ENCODE measurements around the gene ARAP3. TPM values are rescaled to one million over a fixed set of nuclear protein-coding genes. Genes with fewer than 3 reads are reported as not detected.

Gene ARAP3
- total and polyA plus RNA-seq, 9 of the 15 experiments (the other 6 are each of a cell fraction or from before 2014, with no cell fraction given): 0.83 to 25.7 (median 6.4) TPM

DNA sequence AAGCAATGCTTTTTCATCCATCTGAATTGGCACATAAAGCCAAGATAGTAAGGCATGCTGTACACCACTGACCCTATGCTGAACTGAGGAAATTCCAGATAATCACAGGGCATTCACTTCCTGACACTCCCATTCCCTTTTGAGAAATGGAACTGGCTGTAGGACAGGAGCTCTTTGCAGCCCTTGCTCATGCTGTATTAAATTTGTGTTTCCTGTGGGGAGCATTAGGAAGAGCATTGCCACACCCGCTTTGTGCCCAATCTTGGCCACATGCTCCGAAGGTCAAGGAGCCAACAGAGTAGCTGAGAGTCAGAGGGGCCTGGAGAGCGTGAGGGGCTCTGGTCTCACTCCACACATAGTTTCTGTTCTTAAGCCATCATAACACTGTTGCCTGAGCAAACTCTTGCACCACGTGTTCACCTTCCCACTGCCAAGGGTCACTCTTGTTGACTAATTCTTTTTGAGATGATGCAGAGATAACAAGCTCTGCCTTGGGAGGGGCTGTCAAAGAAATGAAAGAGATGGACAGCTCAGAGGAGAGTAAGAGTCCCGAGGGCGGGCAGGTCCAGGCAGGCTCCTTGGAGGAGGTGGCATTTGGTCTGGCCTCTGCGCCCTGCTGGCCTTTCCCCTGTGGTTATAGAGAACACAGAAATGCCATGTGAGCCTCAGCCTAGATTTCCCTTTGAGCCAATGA lies 31.7 kb upstream of the ARAP3 start:
- intact Hi-C loops (cut with micrococcal nuclease) (no loop called here), in situ Hi-C loops (cut with MboI) (no loop called here)
- no peak overlapping the region for H3K4me2 ChIP-seq (ENCODE audit: insufficient read depth, low read length)
- peaks cover 8 to 51% of the 10 kb centered on the region in 2 experiments; a peak in 3 of 5 replicates for H3K27me3 ChIP-seq (ENCODE audit: control insufficient read depth in 2 of 2, insufficient read depth in 2 of 2, low read length in 2 of 2)
- no peaks in the 10 kb centered on the region; a peak in 1 of 5 replicates for H3K4me1 ChIP-seq (replicated peaks in 1 of 2; ENCODE audit: control insufficient read depth in 2 of 2, insufficient read depth in 2 of 2, low read length in 2 of 2)
- CTCF ChIA-PET (ENCODE audit: low intra/inter-chr PET ratio): no interaction called here
- H2AFZ ChIP-seq (ENCODE audit: low read depth, low read length): no peak overlapping the region
- no peak overlapping the region for H3K27ac ChIP-seq (ENCODE audit: extremely low read depth, low read depth, low read length)
- no TSS peak for BruUV-seq (replicated peaks)
- POLR2A ChIA-PET: interaction anchor here (0.6 to 1.4 kb wide), 2 partner anchors 9 to 20 kb away, joined by 3 to 4 read pairs; no protein-coding TSS in a partner anchor
- H3K9me3 ChIP-seq (replicated peaks; ENCODE audit: control insufficient read depth, insufficient read depth, low read depth, low read length): no peaks in the 10 kb centered on the region
- WGBS (ENCODE audit: insufficient coverage, low coverage, missing lambda C conversion rate): 2% methylated on average over 7 of the region's 7 CpGs
- no peaks in the 10 kb centered on the region; the same call in 1 of the 2 replicates for H4K20me1 ChIP-seq (replicated peaks; ENCODE audit: control insufficient read depth, insufficient read depth, low read length)
- no peak overlapping the region for H3K4me3 ChIP-seq
- H3K9me1 ChIP-seq (ENCODE audit: control insufficient read depth, insufficient read depth, low read length): no peaks in the 10 kb centered on the region
- no peak overlapping the region for H3K9ac ChIP-seq (ENCODE audit: insufficient read depth in 1 of 2, low read depth in 2 of 2, low read length in 2 of 2)
- FAIRE-seq: no peak
- peak; percentile 50 for ATAC-seq
- no peak for DNase-seq (ENCODE audit: extremely low read depth in 1 of 4, low spot score in 3 of 4)
- H3K79me2 ChIP-seq (ENCODE audit: control insufficient read depth, insufficient read depth, low read length): no peaks in the 10 kb centered on the region
- no peaks in the 10 kb centered on the region for H3K36me3 ChIP-seq (ENCODE audit: control insufficient read depth, insufficient read depth, low read length)
- 0 out of 4 replicates have a peak, but pooled peaks of 1 of the 2 experiments have one; percentile 29 for TF ChIP-seq FOXA3 (CRISPR knock-in tag; conservative IDR thresholded peaks at IDR 0.05 in 1 of 2, IDR thresholded peaks at IDR 0.05 in 1 of 2)
- TF ChIP-seq CBX2 (IDR thresholded peaks at IDR 0.05; ENCODE audit: insufficient read depth, low read length, poor library complexity, severe bottlenecking): no peak
- no peak for TF ChIP-seq HLTF (IDR thresholded peaks at IDR 0.05)
- no peak for TF ChIP-seq PHB2 (IDR thresholded peaks at IDR 0.05; ENCODE audit: low read depth)
- TF ChIP-seq, protein P1, sequence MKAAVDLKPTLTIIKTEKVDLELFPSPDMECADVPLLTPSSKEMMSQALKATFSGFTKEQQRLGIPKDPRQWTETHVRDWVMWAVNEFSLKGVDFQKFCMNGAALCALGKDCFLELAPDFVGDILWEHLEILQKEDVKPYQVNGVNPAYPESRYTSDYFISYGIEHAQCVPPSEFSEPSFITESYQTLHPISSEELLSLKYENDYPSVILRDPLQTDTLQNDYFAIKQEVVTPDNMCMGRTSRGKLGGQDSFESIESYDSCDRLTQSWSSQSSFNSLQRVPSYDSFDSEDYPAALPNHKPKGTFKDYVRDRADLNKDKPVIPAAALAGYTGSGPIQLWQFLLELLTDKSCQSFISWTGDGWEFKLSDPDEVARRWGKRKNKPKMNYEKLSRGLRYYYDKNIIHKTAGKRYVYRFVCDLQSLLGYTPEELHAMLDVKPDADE (conservative IDR thresholded peaks at IDR 0.05; ENCODE audit: control insufficient read depth, low read depth, low read length): no peak
- no peak for TF ChIP-seq ZNF764 (CRISPR knock-in tag; IDR thresholded peaks at IDR 0.05; ENCODE audit: low read depth)
- TF ChIP-seq GATA2 (CRISPR knock-in tag; IDR thresholded peaks at IDR 0.05): peak; percentile 38; the same call in 1 of the 2 replicates
- TF ChIP-seq MAFK (IDR thresholded peaks at IDR 0.05; ENCODE audit: low read length): no peak
- no peak for TF ChIP-seq MYNN (IDR thresholded peaks at IDR 0.05)
- no peak for TF ChIP-seq MYNN (CRISPR knock-in tag; IDR thresholded peaks at IDR 0.05)
- TF ChIP-seq MCM3 (IDR thresholded peaks at IDR 0.05): no peak
- no peak for TF ChIP-seq RAD21 (CRISPR knock-in tag; conservative IDR thresholded peaks at IDR 0.05 in 1 of 2, IDR thresholded peaks at IDR 0.05 in 1 of 2)
- TF ChIP-seq, protein P2, sequence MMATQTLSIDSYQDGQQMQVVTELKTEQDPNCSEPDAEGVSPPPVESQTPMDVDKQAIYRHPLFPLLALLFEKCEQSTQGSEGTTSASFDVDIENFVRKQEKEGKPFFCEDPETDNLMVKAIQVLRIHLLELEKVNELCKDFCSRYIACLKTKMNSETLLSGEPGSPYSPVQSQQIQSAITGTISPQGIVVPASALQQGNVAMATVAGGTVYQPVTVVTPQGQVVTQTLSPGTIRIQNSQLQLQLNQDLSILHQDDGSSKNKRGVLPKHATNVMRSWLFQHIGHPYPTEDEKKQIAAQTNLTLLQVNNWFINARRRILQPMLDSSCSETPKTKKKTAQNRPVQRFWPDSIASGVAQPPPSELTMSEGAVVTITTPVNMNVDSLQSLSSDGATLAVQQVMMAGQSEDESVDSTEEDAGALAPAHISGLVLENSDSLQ (IDR thresholded peaks at IDR 0.05): peak; percentile 34; the same call in 1 of the 2 replicates
- TF ChIP-seq NR2C1 (IDR thresholded peaks at IDR 0.05): no peak
- TF ChIP-seq NR2C1 (tag; IDR thresholded peaks at IDR 0.05): 0 out of 2 replicates have a peak, but pooled peaks have one; percentile 26
- no peak for TF ChIP-seq ZC3H8 (IDR thresholded peaks at IDR 0.05)
- no peak for TF ChIP-seq ZNF766 (CRISPR knock-in tag; conservative IDR thresholded peaks at IDR 0.05)
- no peak for TF ChIP-seq GABPB1 (CRISPR knock-in tag; IDR thresholded peaks at IDR 0.05)
- no peak for TF ChIP-seq GATAD2A (IDR thresholded peaks at IDR 0.05)
- no peak for TF ChIP-seq TRIM28 (IDR thresholded peaks at IDR 0.05)
- no peak for TF ChIP-seq KDM1A (IDR thresholded peaks at IDR 0.05)
- peak; percentile 88 for TF ChIP-seq ZFP36 (IDR thresholded peaks at IDR 0.05; ENCODE audit: low read depth, low read length, partially characterized antibody)

All from K562 (cell line).